GM19025 (cell line): ENCODE results near the gene RPUSD1.

Experiments
- ATAC-seq: cut with Tn5 transposase; IDR thresholded peaks from one replicate; pipeline ENCODE4 v1.9.1; 2021; ENCODE audit warnings: mild to moderate bottlenecking, low read depth, moderate library complexity; ENCODE audit not compliant: unreplicated experiment

The RPUSD1 gene

GRCh38 chr16:799948-800833, 12.0 kb upstream of the RPUSD1 start, which contains the start of gene GNG13:
GNG13 (minus strand) TSS chr16:800734; CDS start chr16:799077, 1,657 bp downstream.
- ATAC-seq = no peak

DNA sequence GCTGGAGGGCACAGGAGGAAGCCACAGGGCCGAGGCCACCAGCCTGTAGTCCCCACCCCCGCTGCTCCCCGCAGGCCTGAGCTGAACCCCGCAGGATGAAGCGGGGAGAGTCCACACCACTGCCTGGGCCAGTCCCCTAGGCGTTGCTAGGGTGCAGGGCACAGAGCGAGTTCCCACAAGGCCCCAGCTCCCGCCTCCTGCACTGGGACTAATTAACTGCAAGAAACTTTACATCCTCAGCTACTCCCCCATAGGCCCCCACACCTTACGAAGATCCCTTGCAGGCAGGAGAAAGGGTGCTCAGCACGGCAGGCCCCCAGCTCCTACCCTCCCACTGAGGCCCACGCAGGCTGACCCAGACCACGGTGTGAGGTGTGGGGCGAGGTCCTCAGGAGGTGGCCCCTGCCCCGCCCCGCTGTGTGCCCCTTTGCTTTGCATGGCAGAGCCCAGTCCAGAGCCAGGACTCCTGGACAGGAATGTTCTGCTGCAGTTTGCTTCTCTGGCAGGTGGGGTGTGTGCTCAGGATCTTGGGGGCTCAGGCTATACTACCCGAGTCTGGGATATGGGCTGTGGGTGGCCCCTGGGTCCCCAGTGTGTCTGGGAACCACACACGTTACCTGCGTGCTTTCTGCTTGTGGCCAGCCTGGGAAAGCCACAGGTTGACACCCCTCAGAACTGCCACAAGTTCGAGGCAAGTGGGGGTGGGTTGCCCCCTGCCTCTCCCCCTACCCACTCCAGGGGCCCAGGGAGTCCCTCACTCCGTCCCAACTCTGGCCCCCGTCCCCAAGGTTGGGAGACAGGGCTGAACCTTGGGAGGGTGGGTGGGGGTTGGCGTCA, 11.1 kb upstream of the RPUSD1 start:
- no peak for ATAC-seq

GRCh38 chr16:798666-799065, 10.5 kb upstream of the RPUSD1 start:
- ATAC-seq = no peak

DNA sequence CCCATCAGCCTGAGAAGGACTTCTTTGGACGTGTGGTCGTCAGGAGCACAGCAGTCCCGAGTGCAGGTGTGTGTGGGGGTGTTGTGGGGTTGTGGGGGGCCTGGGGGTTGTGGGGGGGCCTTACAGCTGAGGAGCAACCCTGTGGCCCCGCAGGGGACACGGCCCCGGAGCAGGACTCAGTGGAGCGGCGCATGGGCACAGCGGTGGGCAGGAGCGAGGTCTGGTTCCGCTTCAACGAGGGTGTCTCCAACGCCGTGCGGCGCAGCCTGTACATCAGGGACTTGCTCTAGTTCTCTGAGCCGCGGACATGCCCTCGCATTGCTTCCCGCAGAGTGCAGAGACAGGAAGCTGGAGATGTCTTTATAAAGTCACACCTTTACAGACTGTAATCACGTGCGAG, 9.5 kb upstream of the RPUSD1 start:
- no peak for ATAC-seq

DNA sequence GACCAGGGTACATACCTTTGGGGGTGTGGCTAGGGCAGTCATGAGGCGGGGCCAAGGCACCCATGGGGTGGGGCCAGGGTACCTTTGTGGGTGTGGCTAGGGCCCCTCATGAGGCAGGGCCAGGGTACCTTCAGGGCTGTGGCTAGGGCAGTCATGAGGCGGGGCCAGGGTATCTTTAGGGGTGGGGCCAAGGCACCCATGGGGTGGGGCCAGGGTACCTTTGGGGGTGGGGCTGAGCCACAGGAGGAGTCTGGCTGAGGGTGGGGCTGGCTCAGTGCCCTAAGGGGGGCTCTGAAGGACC, 8.9 kb upstream of the RPUSD1 start:
- no peak for ATAC-seq

DNA sequence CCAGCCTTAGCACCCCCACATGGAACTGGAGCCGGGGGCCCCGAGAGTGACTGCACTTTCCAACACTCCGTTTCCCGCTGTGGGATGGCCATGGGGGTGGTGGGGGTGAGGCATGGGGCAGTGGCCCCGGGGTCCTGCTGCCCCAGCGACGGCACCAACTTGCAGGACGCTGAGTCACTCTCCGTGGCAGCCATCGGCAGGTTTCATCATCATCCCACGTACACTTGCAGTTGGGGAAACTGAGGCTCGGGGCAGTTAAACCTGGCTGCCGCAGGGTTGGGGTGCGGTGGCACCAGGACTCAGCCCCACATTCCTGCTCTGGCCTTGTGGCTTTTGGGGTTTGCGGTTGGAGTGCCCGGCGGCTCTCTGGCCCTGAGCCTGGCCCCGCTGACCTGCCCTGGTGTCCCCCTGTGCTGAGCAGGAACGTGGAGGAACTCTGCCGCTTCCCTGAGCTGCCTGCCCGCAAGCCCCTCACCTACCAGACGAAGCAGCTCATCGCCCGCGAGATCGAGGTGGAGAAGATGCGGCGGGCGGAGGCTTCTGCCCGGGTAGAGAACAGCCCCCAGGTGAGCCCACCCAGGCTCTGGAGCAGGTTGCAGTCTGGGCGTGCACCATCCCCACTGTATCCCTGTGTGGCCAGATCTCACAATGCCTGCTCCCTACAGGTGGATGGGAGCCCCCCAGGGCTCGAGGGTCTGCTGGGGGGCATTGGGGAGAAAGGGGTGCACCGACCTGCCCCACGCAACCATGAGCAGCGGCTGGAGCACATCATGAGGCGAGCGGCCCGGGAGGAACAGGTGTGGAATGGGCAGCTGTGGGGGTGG, 8.3 kb upstream of the RPUSD1 start:
- no peak for ATAC-seq

- ATAC-seq = no peak
These were observed 7.5 kb upstream of the RPUSD1 start for GRCh38 chr16:795580-796229.

GRCh38 chr16:794853-795466, 6.8 kb upstream of the RPUSD1 start:
- no peak for ATAC-seq

DNA sequence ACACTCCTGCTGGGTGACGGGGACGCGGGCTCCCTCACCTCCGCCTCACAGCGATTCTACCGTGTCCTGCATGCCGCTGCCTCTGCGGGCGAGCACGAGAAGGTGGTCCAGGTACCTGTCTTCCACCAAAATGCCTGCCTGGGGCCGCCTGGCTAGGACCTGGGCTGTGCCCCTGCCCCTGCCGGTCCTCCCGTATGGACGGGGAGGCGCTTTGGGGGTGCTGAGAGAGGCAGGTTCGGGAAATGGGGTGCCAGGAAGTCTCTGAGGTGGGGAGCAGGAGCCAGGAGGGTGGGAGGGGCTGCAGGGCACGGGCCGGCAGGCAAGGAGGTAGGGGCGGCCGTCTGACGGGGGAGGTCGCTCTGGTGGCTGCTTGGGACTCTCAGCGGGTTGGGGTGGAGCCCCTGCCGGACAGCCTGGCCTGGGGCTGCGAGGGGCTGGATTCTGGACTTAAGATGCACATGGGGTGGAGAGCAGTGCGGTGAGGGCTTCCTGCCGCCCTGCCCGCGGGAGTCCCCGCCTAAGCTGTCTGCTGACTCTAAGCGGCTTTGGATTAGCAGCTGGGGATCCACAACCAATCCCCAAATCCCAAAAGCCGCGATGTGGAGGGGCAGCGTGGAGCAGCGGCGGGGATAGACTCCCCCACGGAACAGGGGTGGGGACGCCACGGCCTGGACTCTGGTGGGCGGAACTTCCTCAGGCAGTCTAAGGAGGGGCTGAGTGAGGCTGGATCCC, 6.1 kb upstream of the RPUSD1 start:
- ATAC-seq = no peak

DNA sequence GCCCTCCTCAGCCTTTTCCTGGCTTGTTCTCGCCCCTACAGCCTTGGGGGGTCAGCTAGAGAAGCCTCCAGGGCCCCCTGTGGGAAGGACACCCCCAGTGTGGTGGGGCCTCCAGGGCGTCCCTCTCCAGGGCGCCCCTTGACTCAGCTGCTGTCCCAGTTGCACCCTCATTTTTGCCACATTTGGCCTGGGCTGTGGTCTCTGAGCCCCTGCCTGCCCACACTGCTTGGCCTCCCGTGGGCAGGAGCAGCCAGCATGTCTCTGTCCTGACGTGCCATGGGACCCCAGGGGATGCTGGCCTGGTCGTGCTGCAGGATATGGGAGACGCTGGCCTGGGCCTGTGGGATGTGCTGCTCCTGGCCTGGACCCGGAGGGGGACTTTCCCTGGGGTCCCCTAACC, 5.2 kb upstream of the RPUSD1 start:
- no peak for ATAC-seq

- ATAC-seq = no peak
These were observed 4.2 kb upstream of the RPUSD1 start for GRCh38 chr16:792221-792995.

DNA sequence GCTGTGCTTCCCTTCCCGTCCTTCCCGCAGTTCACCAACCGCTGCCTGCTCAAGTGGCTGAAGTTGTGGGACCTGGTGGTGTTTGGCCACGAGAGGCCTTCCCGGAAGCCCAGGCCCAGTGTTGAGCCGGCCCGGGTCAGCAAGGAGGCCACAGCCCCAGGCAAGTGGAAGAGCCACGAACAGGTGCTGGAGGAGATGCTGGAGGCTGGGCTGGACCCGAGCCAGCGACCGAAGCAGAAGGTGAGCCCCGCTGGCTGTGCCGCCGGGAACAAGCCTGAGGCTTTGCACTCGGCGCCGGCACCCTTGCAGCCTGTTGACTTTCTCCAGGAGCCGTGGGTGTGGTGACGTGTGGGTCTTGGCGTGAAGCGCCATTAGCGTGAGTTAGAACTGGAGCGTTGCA, 3.0 kb upstream of the RPUSD1 start:
- no peak for ATAC-seq

GRCh38 chr16:790086-790485, 1.9 kb upstream of the RPUSD1 start:
- no peak for ATAC-seq

- ATAC-seq = no peak
These were observed 1.1 kb upstream of the RPUSD1 start for GRCh38 chr16:789191-789850.

DNA sequence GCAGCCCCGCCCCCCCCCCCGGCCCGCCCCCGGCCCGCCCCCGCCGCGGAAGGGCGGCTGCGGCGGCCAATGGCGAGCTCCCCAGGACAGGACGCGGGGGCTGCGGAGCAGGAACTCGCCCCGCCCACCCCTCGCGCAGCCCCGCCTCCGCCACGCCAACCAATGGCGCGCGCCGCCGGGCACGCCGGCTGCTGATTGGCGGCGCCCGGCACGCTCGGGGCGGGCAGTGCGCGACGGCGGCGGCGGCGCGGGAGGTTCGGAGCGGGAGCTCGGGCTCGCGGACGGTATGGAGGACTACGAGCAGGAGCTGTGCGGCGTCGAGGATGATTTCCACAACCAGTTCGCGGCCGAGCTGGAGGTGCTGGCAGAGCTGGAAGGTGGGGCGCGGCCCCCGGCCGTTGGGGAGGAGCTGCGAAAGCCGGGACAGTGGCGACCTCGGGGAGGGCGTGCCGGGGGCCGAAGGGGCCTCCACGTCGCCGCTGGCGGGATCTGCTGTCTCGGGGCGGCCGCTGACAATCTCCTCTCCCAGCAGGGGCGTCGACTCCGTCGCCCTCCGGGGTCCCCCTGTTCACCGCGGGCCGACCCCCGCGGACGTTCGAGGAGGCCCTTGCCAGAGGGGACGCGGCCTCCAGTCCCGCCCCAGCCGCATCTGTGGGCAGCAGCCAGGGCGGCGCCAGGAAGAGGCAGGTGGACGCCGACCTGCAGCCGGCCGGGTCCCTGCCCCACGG, 382 bp upstream of the RPUSD1 start, which contains the start of gene CHTF18:
CHTF18 (plus strand) TSS at position 222 of the 728 bp plus-strand sequence; CDS start at position 287, 65 bp downstream.
- ATAC-seq = peak; percentile 78

GRCh38 chr16:787321-787966, 737 bp downstream of the RPUSD1 start:
- ATAC-seq = no peak
